GM19468 (cell line): ENCODE measurements around the gene RPEL1.
"Not testable (repeated sequence)": the region's sequence is repeated elsewhere in the genome, so short reads cannot be mapped to it uniquely, and the experiment has no call there.

Source experiments
- ATAC-seq: cut with Tn5 transposase; IDR thresholded peaks from one replicate; pipeline ENCODE4 v1.9.1; 2021; ENCODE audit warnings: mild to moderate bottlenecking, moderate library complexity, moderate number of reproducible peaks; ENCODE audit not compliant: unreplicated experiment; ENCODE audit errors: extremely low read depth

RPEL1 gene

DNA sequence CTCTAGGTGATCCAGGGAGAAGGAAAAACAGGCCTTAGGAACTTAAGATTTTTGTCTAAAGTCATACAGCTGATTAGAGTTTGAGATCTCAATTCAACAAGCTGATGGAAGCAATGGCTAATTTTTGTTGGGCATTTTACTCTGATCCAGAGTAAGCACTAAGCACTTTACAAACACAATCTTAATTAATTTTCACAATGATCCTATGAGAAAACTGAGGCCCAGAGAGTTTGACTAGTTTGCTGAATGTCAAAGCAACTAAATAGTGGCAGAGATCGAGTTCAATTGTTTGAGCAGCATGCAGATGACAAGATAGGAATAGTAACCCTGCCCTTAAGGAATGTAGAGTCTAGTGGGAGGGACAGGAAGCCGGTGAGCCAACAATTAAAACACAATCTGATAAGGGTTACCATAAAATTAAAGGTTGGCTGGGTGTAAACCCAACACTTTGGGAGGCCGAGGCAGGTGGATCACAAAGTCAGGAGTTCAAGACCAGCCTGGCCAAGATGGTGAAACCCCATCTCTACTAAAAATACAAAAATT lies 13.5 kb upstream of the RPEL1 start:
- no peak for ATAC-seq

DNA sequence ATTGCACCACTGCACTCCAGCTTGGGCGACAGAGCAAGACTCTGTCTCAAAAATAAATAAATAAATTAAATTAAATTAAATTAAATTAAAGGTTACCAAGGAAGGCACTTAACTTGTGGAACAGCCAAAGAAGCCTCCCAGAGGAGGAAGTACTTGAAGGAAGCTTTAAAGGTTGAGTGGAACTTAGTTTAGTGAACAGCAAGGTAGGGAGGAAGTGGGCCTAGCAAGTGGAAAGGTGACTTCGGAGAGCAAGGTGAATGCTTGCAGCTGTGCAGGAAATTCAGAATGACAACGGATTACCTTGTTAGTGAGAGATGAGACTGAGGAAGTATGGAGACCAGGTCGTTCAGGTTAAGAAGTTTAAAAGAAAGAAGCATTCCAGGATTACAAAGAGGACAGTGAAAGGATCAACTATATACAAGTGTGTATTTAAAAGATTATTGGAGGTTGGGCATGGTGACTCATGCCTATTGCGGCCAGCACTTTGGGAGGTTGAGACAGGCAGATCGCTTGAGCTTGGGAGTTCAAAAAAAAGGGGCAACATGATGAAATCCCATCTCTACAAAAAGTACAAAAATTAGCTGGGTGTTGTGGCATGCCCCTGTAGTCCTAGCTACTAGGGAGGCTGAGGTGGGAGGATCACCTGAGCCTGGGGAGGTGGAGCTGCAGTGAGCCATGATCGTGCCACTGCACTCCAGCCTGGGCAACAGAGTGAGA lies 12.8 kb upstream of the RPEL1 start:
- no peak for ATAC-seq

DNA sequence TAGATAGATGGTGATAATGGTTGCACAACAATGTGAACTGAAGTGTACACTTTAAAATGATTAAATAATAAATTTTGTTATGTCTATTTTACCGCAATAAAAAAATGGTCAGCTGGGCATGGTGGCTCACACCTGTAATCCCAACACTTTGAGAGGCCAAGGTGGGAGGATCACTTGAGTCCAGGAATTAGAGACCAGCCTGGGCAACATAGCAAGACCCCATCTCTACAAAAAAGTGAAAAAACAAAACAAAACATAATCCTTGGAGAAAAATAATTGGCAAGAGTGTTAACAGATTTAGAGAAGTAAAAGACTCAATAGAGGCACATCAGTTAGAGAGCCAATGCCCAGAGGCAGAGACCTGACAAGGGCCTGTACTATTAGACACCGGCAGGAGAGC lies 9.9 kb upstream of the RPEL1 start:
- no peak for ATAC-seq

DNA sequence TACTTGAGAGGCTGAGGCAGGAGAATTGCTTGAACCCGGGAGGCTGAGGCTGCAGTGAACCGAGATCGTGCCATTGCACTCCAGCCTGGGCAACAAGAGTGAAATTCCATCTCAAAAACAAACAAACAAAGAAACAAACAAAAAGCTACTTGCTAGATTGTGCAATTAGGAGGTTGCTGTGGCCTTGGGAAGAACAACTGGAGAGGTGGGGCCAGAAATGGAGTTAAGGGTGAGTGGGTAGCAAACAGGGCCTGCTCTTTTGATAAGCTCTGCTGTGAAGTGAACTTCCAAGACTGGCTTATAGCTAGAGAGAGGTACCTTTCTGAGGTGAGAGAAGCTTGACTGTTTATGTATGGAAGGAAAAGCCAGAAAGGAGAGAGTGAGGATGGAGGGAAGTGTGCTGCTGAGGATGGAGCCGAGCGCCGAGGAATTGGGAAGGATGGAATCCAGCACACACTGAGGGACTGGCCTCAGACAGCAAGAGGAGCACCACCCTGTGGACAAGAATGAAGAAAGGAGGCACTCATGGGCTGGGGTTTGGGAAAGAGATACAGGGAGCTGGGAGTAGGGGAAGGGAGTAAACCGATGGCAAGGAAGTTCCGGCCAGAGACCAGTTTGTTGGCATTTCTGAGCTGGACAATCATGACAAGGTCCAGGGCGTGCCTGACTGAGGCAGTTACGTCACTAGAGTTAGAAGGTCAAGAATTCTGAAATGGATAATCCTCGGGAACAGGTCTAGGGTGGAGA lies 7.0 kb upstream of the RPEL1 start:
- no peak for ATAC-seq

DNA sequence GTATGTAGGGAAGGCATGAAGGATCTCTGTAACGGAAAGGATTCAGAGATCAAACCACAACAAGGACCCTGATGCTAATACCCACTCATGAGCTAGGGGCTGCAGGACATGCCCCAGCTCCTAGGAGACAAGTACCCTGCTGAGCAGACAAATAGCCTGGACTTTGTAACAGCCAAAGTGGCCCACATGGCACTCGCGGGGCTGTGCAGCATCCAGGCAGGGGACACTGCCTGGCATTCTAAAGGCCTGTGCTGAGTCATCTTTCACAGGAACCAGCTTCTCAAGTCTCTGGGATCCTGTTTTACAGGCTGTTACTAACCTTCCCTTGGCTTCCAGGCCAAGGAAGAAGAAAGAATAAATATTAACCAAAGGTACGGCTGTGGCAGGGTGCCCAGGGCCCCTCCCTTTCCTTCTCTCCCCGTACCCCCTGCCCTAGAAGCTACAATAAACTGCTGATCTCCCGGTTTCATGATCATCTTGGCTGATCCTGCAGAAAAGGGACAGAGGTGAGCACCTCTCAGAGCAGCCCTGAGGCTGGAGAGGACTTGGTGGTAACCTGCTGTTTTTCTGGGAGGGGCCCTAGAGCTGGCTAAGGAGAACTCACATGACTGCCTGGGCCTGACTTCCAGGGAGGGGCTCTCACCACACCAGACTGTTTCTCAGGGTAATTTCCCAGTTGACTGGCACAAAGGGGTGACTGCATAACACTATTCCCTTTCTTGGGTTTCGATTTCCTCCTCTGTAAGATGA lies 4.2 kb upstream of the RPEL1 start:
- ATAC-seq, result no peak

DNA sequence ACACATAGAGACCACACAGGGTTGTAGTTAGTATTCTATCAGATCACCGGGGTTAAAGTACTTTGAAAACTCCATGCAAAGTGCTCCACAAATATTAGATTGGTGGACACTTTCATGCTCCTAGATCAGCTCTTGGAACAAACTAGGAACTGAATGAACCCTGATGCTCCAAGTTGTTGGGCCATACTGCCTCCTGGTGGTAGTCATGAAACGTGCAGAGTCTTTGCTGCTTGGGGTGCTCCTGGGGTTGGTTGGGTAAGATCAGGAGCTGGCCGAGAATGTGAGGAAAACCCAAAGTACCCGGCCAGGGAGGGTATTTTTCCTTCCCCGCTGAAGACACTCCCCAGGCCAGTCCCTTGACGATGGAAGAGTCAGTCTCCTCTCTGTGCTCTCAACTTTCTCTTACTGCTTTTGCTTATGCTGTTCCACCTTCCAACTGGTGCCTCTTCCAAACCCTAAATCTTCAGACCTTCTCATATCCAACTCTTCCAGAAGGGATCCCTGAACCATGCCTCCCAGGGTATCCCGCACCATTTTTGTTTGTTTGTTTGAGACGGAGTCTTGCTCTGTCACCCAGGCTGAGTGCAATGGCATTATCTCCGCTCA lies 918 bp upstream of the RPEL1 start:
- no peak for ATAC-seq

DNA sequence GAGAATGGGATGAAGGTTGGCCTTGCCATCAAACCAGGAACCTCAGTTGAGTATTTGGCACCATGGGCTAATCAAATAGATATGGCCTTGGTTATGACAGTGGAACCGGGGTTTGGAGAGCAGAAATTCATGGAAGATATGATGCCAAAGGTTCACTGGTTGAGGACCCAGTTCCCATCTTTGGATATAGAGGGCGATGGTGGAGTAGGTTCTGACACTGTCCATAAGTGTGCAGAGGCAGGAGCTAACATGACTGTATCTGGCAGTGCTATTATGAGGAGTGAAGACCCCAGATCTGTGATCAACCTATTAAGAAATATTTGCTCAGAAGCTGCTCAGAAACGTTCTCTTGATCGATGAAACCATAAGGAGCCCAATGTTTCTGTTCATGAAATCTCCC lies 637 bp downstream of the RPEL1 start:
- ATAC-seq, result no peak

DNA sequence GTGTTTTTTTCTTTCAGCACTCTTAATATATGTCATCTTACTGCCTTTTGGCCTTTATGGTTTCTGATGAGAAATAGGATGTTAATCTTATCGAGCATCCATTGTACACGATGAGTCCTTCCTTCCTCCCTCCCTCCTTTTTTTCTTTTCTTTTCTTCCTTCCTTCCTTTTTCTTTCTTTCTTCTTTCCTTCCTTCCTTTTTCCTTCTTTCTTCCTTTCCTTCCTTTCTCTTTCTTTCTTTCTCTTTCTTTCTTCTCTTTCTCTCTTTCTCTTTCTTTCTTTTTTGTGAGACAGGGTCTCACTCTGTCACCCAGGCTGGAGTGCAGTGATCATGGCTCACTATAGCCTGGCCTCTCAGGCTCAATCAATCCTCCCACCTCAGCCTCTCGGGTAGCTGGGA lies 8.4 kb downstream of the RPEL1 start:
- ATAC-seq, result no peak

DNA sequence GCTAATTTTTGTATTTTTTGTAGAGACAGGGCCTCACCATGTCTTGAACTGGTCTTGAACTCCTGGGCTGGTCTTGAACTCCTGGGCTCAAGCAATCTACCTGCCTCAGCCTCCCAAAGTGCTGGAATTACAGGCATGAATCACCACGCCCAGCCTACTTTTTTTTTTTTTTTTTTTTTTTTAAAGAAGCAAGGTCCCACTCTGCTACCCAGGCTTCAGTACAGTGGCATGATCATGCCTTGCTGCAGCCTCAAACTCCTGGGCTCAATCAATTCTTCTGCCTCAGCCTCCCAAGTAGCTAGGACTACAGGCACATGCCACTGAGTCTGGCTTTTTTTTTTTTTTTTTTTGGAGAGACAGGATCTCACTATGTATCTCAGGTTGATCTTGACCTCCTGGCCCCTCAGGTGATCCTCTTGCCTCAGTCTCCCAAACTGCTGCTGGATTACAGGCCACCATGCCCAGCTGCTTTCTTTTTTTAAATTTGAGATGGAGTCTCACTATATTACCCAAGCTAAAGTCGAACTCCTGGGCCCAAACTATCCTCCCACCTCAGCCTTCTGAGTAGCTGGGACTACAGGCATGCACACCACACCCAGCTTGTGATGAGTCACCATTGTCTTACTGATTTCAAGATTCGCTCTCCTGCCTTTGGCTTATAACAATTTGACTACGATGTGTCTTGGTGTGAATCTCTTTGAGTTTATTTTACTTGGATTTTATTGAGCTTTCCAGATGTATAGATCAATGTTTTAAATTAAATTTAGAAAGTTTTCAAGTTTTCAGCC lies 9.0 kb downstream of the RPEL1 start:
- ATAC-seq, result no peak

DNA sequence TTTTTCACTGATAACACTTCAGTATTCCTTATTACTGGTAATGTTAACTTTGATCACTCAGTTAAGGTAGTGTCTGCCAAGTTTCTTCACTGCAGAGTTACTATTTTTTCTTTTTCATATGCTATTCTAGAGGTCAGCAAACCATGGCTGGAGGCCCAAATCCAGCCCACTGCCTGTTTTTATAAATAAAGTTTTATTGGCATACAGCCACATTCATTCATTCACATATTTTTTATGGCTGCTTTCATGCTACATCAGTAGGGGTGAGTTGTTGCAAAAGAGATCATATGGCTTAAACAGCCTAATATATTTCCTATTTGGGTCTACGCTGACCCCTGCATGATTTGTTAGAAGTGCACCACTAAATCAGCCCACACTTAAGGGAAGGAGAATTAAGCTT lies 10.9 kb downstream of the RPEL1 start:
- no peak for ATAC-seq

DNA sequence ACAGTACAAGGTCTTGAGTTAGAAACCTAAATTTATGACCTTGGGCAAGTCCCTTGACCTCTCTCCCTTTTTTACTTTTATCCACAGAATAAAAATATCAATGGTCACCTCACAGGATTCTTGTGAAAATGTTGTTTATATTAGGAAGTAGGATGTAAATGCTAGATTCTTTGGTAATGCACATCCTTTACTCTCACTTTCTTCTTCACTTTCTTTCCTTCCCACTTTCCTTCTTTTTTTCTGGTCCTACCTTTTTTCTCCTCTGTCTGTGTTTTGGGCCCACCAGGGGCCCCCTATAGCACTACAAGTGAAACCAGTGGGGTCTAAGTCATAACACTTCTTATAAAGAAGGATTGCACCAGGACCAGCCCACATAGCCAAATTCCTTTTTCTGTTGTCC lies 12.1 kb downstream of the RPEL1 start:
- ATAC-seq, result no peak

DNA sequence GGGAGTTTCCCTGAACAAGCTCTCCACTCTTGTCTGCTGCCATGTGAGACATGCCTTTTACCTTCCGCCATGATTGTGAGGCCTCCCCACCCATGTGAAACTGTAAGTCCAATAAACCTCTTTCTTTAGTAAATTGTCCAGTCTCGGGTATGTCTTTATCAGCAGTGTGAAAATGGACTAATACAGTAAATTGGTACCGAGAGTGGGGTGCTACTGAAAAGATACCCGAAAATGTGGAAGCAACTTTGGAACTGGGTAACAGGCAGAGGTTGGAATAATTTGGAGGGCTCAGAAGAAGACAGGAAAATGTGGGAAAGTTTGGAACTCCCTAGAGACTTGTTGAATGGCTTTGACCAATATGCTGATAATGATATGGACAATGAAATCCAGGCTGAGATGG lies 13.2 kb downstream of the RPEL1 start:
- not testable (repeated sequence) for ATAC-seq

DNA sequence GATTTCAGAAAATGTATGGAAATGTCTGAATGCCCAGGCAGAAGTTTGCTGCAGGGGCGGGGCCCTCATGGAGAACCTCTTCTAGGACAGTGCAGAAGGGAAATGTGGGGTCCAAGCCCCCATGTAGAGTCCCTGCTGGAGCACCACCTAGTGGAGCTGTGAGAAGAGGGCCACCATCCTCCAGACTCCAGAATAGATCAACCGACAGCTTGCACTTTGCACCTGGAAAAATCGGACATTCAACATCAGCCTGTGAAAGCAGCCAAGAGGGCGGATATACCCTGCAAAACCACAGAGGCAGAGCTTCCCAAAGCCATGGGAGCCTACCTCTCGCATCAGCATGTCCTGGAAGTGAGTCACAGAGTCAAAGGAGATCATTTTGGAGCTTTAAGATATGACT lies 14.3 kb downstream of the RPEL1 start:
- no peak for ATAC-seq

DNA sequence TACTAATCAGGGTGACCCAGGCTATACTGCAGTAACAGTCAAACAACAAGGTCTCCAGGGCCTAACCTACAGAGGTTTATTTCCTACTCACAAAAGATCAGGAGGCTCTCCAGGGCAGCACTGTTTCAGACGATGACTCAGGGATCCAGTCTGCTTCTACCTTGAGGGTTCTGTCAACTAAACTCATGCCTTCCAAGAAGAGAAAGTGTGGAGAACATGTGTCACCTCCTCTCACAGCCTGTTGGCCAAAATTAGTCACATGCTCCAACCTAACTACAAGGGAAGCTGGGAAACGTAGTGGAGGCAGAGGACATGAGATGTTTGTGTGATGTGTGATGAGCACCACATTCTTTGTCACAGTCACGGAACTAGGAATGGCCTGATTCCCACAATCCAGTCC lies 16.5 kb downstream of the RPEL1 start:
- ATAC-seq, result no peak

DNA sequence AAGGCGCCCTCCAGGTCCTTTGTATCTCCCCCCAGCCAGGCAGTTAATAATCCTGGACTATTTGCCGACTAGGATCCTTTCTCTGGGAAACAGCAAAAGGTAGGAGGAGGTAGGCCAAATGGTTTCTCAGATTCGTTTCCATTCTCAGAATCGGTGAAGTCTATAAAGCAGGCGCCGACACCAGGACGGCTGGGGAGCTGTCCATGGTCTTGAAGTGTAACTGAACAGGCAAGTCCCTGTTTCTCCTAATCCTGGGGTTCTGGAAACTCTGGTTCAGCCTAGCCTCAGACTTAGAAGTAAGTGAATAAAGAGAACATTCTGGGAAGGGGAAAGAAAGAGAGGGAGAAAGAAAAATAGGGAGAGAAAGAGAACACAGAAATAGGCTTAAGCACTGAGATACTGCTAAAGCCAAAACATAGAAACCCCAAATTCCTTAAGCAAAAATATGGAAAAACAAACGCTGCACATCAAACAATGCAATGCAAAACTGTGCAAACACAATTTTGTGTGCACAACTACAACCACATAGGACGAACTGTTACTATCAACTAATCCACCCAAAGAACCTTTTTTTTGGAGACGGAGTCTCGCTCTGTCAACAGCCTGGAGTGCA lies 20.1 kb downstream of the RPEL1 start:
- no peak for ATAC-seq

DNA sequence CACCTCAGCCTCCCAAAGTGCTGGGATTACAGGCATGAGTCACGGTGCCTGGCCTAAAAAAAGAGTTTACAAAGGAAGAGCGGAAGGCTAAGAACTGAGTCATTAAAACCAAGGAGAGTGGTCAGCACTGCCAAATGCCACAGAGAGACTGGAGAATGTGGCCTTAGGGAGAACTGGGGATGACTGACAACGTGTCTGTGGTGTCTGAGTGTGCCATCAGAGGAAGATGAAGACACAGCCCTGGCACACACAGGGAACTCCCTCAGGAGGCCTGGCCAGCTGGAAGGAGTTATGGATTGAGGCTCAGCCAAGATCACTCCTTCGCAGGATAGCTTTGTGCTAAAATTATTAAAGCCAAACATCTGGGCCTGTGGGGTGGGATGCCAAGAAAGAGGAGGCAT lies 27.4 kb downstream of the RPEL1 start:
- no peak for ATAC-seq

DNA sequence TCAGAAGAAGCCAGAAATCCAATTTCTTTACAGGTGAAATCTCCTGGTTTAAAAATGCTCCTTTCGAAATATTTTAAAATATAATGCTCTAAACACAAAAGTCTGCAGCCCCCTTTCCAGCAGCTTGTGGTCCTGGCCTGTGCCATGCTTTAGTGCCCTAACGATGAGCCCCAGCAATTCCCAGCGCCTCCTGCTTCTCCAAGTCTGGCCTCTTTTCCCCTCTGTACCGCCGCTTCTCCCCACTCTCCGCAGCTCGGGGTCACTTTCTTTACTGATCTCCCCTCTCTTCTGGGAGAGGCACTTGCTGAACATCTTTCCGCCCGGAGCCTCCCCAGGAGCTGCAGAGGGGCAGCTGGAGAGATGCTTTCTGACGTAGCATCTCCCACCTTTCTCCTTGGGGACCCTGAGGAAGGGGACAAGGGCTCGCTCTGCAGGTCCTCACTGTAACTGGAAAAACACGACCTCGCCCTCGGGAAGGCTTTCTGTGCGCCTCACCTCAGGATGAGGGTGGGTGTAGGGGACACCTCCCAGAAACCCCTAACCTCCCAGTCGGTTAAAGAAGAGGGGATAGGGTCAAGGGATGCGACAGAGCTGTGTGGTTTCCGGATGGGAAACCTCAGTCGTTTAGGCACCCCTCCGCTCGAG lies 30.7 kb downstream of the RPEL1 start:
- no peak for ATAC-seq

DNA sequence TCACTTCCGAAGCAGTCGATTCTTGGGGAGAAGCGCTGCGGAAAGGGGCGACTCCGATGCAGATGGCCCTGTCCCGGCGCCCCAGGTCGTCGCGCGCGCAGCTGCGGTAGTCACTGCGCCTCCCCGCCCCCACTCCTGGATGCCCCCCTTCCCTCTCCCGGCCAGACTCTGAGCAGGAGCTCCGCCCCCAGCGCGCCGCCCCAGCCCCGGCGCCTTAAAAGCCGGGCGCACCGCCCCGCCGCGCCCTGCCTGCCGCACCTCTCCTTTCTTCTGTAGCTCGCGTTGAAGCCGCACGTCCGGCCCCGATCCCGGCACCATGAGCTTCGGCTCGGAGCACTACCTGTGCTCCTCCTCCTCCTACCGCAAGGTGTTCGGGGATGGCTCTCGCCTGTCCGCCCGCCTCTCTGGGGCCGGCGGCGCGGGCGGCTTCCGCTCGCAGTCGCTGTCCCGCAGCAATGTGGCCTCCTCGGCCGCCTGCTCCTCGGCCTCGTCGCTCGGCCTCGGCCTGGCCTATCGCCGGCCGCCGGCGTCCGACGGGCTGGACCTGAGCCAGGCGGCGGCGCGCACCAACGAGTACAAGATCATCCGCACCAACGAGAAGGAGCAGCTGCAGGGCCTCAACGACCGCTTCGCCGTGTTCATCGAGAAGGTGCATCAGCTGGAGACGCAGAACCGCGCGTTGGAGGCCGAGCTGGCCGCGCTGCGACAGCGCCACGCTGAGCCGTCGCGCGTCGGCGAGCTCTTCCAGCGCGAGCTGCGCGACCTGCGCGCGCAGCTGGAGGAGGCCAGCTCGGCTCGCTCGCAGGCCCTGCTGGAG lies 31.4 kb downstream of the RPEL1 start, which contains the start of gene INA:
TSS of gene INA (plus strand) at position 243 of the 817 bp plus-strand sequence. CDS start at position 317, 74 bp downstream.
- ATAC-seq, result no peak
